Spleen (tissue), 7 donors: Measurements from ENCODE around the gene ACVR1.

ENCODE experiments used
- CTCF ChIP-seq, 11 experiments: fragments of 200-600 bp in 7 of 11; fragments of 450-650 bp in 4 of 11; sonication (generic) in 4 of 11; IDR thresholded peaks in 8 of 11; conservative IDR thresholded peaks in 3 of 11; 1 replicate in 7 of 11; 2 replicates in 4 of 11; pipeline versions ENCODE4 v1.4.0 to v1.8.0; 2016 to 2021; ENCODE audit warnings: antibody characterized with exemption in 11 of 11, inconsistent platforms in 4 of 11, mild to moderate bottlenecking in 1 of 11
- POLR2A ChIP-seq, 3 donors: fragments of 450-650 bp; IDR thresholded peaks; one replicate each; pipeline ENCODE4 v1.5.1; 2017; ENCODE audit warnings: antibody characterized with exemption in 3 of 3, mild to moderate bottlenecking in 1 of 3
- POLR2AphosphoS5 ChIP-seq, 3 donors: sonication (generic); formaldehyde crosslinking; IDR thresholded peaks; one replicate each; pipeline ENCODE4 v1.5.1; 2017; ENCODE audit warnings: antibody characterized with exemption in 3 of 3
- donor health status: DM: no; HTN: no; CAD: no; lungs with moderate emphysema.
- donor health status: DM: no; HTN: no; CAD: no.
- donor health status: DM: no; HTN: no; CAD: no.

- TF ChIP-seq POLR2AphosphoS5 (IDR thresholded peaks at IDR 0.05) (no peak), CTCF (IDR thresholded peaks at IDR 0.05 in 8 of 11, conservative IDR thresholded peaks at IDR 0.05 in 3 of 11) (no peak), POLR2A (IDR thresholded peaks at IDR 0.05) (no peak)
These were observed 35.6 kb upstream of the ACVR1 start for GRCh38 chr2:157911750-157912149.
